Fibroblast of lung (primary cell): ENCODE data around the gene STAT5A.

Experiments used
- EZH2 ChIP-seq: IDR thresholded peaks from 2 replicates; pipeline ENCODE4 v1.5.1; 2012; ENCODE audit warnings: low read length, control low read depth, mild to moderate bottlenecking; ENCODE audit errors: missing control alignments
- TF ChIP-seq, protein P1 (sequence below), 2 donors: IDR thresholded peaks in 1 of 2; conservative IDR thresholded peaks in 1 of 2; 1 replicate in 1 of 2; 2 replicates in 1 of 2; pipeline ENCODE4 v1.5.1; 2011 to 2012; ENCODE audit warnings: low read length in 2 of 2, control low read depth in 1 of 2, inconsistent platforms in 1 of 2, low read depth in 1 of 2, mild to moderate bottlenecking in 1 of 2

DNA sequence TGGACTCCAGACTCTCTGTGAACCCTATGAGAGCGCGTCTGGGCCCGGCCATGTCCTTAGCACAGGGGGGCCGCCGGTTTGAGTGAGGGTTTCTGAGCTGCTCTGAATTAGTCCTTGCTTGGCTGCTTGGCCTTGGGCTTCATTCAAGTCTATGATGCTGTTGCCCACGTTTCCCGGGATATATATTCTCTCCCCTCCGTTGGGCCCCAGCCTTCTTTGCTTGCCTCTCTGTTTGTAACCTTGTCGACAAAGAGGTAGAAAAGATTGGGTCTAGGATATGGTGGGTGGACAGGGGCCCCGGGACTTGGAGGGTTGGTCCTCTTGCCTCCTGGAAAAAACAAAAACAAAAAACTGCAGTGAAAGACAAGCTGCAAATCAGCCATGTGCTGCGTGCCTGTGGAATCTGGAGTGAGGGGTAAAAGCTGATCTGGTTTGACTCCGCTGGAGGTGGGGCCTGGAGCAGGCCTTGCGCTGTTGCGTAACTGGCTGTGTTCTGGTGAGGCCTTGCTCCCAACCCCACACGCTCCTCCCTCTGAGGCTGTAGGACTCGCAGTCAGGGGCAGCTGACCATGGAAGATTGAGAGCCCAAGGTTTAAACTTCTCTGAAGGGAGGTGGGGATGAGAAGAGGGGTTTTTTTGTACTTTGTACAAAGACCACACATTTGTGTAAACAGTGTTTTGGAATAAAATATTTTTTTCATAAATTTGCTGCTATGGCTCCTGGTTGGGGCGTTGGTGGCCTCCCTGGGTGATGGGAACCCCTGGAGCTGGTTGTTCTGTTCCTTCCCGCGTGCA, 23.1 kb downstream of the STAT5A start:
- TF ChIP-seq, protein P1, sequence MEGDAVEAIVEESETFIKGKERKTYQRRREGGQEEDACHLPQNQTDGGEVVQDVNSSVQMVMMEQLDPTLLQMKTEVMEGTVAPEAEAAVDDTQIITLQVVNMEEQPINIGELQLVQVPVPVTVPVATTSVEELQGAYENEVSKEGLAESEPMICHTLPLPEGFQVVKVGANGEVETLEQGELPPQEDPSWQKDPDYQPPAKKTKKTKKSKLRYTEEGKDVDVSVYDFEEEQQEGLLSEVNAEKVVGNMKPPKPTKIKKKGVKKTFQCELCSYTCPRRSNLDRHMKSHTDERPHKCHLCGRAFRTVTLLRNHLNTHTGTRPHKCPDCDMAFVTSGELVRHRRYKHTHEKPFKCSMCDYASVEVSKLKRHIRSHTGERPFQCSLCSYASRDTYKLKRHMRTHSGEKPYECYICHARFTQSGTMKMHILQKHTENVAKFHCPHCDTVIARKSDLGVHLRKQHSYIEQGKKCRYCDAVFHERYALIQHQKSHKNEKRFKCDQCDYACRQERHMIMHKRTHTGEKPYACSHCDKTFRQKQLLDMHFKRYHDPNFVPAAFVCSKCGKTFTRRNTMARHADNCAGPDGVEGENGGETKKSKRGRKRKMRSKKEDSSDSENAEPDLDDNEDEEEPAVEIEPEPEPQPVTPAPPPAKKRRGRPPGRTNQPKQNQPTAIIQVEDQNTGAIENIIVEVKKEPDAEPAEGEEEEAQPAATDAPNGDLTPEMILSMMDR (conservative IDR thresholded peaks at IDR 0.05 in 1 of 2, IDR thresholded peaks at IDR 0.05 in 1 of 2; ENCODE audit: low read depth in 1 of 2, low read length in 2 of 2), result no peak
- TF ChIP-seq EZH2, result no peak
